B cell (primary cell): ENCODE measurements around the gene PCGF2. TPM values are rescaled to one million over a fixed set of nuclear protein-coding genes. Genes with fewer than 3 reads are reported as not detected.
"Not testable (repeated sequence)": the region's sequence is repeated elsewhere in the genome, so short reads cannot be mapped to it uniquely, and the experiment has no call there.

ENCODE experiments used
- ATAC-seq: fragments of 200-7000 bp; cut with Tn5 transposase; one replicate; pipeline ENCODE4 v1.10.0; 2021; ENCODE audit warnings: low read depth, mild to moderate bottlenecking, moderate number of reproducible peaks, moderate library complexity
- CTCF ChIA-PET: fragments of 350-600 bp; sonication (Branson Sonifier 250); formaldehyde crosslinking; loops from one replicate; lab custom pipeline; 2021; ENCODE audit warnings: antibody characterized with exemption, inconsistent platforms; lab: Charles Lee
- POLR2A ChIA-PET: fragments of 350-600 bp; sonication (Branson Sonifier 250); formaldehyde crosslinking; loops from one replicate; lab custom pipeline; 2021; ENCODE audit warnings: antibody characterized with exemption; lab: Charles Lee
- DNase-seq: peaks from one replicate; pipeline ENCODE4 v3.0.0; 2013
- H2AFZ ChIP-seq: 2 replicates; pipeline ENCODE4 v1.6.1; 2012; ENCODE audit warnings: mild to moderate bottlenecking, low read depth, low read length; ENCODE audit not compliant: insufficient read depth, poor library complexity, severe bottlenecking
- H3K27ac ChIP-seq, 2 donors: 1 replicate in 1 of 2; 2 replicates in 1 of 2; pipeline ENCODE4 v1.5.1; 2012 to 2013; ENCODE audit warnings: low read length in 2 of 2, mild to moderate bottlenecking in 2 of 2, moderate library complexity in 1 of 2
- H3K27me3 ChIP-seq, 4 experiments: fragments of 200-600 bp in 1 of 4; sonication (generic) in 1 of 4; replicated peaks in 1 of 4; 1 replicate in 2 of 4; 2 replicates in 2 of 4; pipeline versions ENCODE4 v1.6.1 to v1.7.0; 2013 to 2016; ENCODE audit warnings: low read length in 3 of 4, mild to moderate bottlenecking in 2 of 4, mixed read lengths in 1 of 4, moderate library complexity in 1 of 4; ENCODE audit not compliant: insufficient read depth in 4 of 4, control insufficient read depth in 3 of 4; ENCODE audit errors: control extremely low read depth in 1 of 4
- H3K36me3 ChIP-seq, 2 experiments: replicated peaks in 1 of 2; 1 replicate in 1 of 2; 2 replicates in 1 of 2; pipeline versions ENCODE4 v1.6.1 to v1.7.1; 2013; ENCODE audit warnings: low read length in 1 of 2; ENCODE audit not compliant: insufficient read depth in 2 of 2, control insufficient read depth in 1 of 2; ENCODE audit errors: control extremely low read depth in 1 of 2, extremely low read depth in 1 of 2
- H3K4me1 ChIP-seq, 2 donors: fragments of 200-600 bp in 1 of 2; sonication (generic) in 1 of 2; 1 replicate in 1 of 2; 2 replicates in 1 of 2; pipeline versions ENCODE4 v1.5.1 to v1.6.1; 2013 to 2017; ENCODE audit warnings: low read length in 2 of 2; ENCODE audit not compliant: control insufficient read depth in 2 of 2, insufficient read depth in 2 of 2
- H3K4me2 ChIP-seq: replicated peaks from 2 replicates; pipeline ENCODE3; 2012; ENCODE audit warnings: mild to moderate bottlenecking, low read depth, low read length; ENCODE audit not compliant: poor library complexity, severe bottlenecking
- H3K4me3 ChIP-seq, 5 experiments: fragments of 200-600 bp in 1 of 5; sonication (generic) in 1 of 5; 1 replicate in 3 of 5; 2 replicates in 2 of 5; pipeline versions ENCODE4 v1.5.1 to v1.7.0; 2011 to 2016; ENCODE audit warnings: low read length in 4 of 5, mild to moderate bottlenecking in 4 of 5, low read depth in 2 of 5, control low read depth in 1 of 5, moderate library complexity in 1 of 5; ENCODE audit not compliant: insufficient read depth in 1 of 5; ENCODE audit errors: control extremely low read depth in 1 of 5, extremely low read depth in 1 of 5
- H3K79me2 ChIP-seq: fragments of 200-600 bp; sonication (generic); one replicate; pipeline ENCODE4 v1.6.0; 2016; ENCODE audit warnings: low read length; ENCODE audit not compliant: control insufficient read depth, insufficient read depth
- H3K9ac ChIP-seq: fragments of 200-600 bp; sonication (generic); 2 replicates; pipeline ENCODE4 v1.6.1; 2017; ENCODE audit warnings: mild to moderate bottlenecking, low read length, moderate library complexity
- H3K9me3 ChIP-seq, 3 donors: one replicate each; pipeline versions ENCODE4 v1.6.1 to v1.7.1; 2013; ENCODE audit warnings: low read length in 2 of 3; ENCODE audit not compliant: control insufficient read depth in 2 of 3, insufficient read depth in 1 of 3; ENCODE audit errors: control extremely low read depth in 1 of 3
- H4K20me1 ChIP-seq: 2 replicates; pipeline ENCODE4 v1.6.0; 2012; ENCODE audit warnings: mild to moderate bottlenecking, low read length; ENCODE audit not compliant: insufficient read depth, control insufficient read depth, poor library complexity, severe bottlenecking
- H3K27ac Mint-ChIP-seq: one replicate; pipeline ENCODE4 v1.8.0; 2021; ENCODE audit warnings: mixed read lengths
- H3K27me3 Mint-ChIP-seq: one replicate; pipeline ENCODE4 v1.8.0; 2021; ENCODE audit warnings: mixed read lengths
- H3K4me1 Mint-ChIP-seq: one replicate; pipeline ENCODE4 v1.8.0; 2021; ENCODE audit warnings: mixed read lengths
- H3K4me3 Mint-ChIP-seq: one replicate; pipeline ENCODE4 v1.8.0; 2021; ENCODE audit warnings: mixed read lengths
- H3K9me3 Mint-ChIP-seq: one replicate; pipeline ENCODE4 v1.8.0; 2022; ENCODE audit warnings: mixed read lengths; ENCODE audit not compliant: insufficient read depth
- EZH2 ChIP-seq: IDR thresholded peaks from 2 replicates; pipeline ENCODE4 v1.6.1; 2012; ENCODE audit warnings: borderline replicate concordance, low read depth, mild to moderate bottlenecking, moderate library complexity, low read length; ENCODE audit not compliant: insufficient read depth, poor library complexity, severe bottlenecking
- WGBS: methylation state at CpG from one replicate; pipeline ENCODE4 v1.1.5; 2013; ENCODE audit warnings: missing lambda C conversion rate; ENCODE audit not compliant: insufficient coverage; 5-methylcytosine and 5-hydroxymethylcytosine counted together
- intact Hi-C: fragments of 100-400 bp; cut with micrococcal nuclease; formaldehyde crosslinking; loops from one replicate; pipeline ENCODE4 v1.10.0; 2022
- polyA plus RNA-seq: library from polyadenylated mRNA; depleted of rRNA; stranded (reverse); fragments of >200 nt; gene quantifications from 2 replicates; pipeline ENCODE4 v1.2.3, GENCODE V29; 2012
- total RNA-seq, 2 donors: library from RNA; stranded (reverse); fragments of 120-200 nt in 1 of 2; gene quantifications; 1 replicate in 1 of 2; 2 replicates in 1 of 2; pipeline versions ENCODE4 v1.2.3 to v1.2.4, GENCODE V29; 2013 to 2022
- TF ChIP-seq, protein P1 (sequence below): fragments of 200-600 bp; IDR thresholded peaks from one replicate; pipeline ENCODE4 v1.8.0; 2022; ENCODE audit warnings: antibody characterized with exemption, mild to moderate bottlenecking

Gene PCGF2
- total and polyA plus RNA-seq, 2 donors (not counting 1 experiment from before 2014, with no cell fraction given) = 0.04 TPM; not detected in 1

GRCh38 chr17:38727736-38728135, 20.4 kb downstream of the PCGF2 start:
- peak overlapping the region; percentile 7 to 64 for H3K27ac ChIP-seq
- Mint-ChIP-seq H3K4me3 (peak overlapping the region; percentile 76), H3K4me1 (peaks cover 48% of the 10 kb centered on the region), H3K27me3 (no peaks in the 10 kb centered on the region), H3K9me3 (no peaks in the 10 kb centered on the region), H3K27ac (peak overlapping the region; percentile 86)
- ChIA-PET POLR2A (interaction anchor here (0.8 to 1.9 kb wide), 7 partner anchors 12 to 142 kb away, joined by 3 to 15 read pairs (median 4); partner anchors contain the start of genes LASP1 and MLLT6), CTCF (interaction anchor here (0.8 to 6.4 kb wide), 10 partner anchors 11 to 170 kb away, joined by 3 to 54 read pairs (median 4); partner anchors contain the start of gene EPOP)
- H2AFZ ChIP-seq = peak overlapping the region; percentile 24
- H3K9me3 ChIP-seq = peaks cover 0 to 13% (median 0%) of the 10 kb centered on the region in 3 donors
- no peaks in the 10 kb centered on the region for H4K20me1 ChIP-seq
- H3K79me2 ChIP-seq = no peaks in the 10 kb centered on the region
- no CpG with 5 or more reads among the region's 5 CpGs for WGBS
- no peaks in the 10 kb centered on the region for H3K27me3 ChIP-seq
- peak overlapping the region; percentile 34 for H3K9ac ChIP-seq
- H3K36me3 ChIP-seq = peaks cover 0 to 15% of the 10 kb centered on the region in 2 experiments
- peak overlapping the region in 3 of 5 experiments; percentile 2 to 51 (median 27) for H3K4me3 ChIP-seq
- TF ChIP-seq EZH2 = no peak
- TF ChIP-seq, protein P1, sequence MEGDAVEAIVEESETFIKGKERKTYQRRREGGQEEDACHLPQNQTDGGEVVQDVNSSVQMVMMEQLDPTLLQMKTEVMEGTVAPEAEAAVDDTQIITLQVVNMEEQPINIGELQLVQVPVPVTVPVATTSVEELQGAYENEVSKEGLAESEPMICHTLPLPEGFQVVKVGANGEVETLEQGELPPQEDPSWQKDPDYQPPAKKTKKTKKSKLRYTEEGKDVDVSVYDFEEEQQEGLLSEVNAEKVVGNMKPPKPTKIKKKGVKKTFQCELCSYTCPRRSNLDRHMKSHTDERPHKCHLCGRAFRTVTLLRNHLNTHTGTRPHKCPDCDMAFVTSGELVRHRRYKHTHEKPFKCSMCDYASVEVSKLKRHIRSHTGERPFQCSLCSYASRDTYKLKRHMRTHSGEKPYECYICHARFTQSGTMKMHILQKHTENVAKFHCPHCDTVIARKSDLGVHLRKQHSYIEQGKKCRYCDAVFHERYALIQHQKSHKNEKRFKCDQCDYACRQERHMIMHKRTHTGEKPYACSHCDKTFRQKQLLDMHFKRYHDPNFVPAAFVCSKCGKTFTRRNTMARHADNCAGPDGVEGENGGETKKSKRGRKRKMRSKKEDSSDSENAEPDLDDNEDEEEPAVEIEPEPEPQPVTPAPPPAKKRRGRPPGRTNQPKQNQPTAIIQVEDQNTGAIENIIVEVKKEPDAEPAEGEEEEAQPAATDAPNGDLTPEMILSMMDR = no peak
- no peak for DNase-seq
- intact Hi-C loops = no loop called here
- peaks cover 32 to 56% of the 10 kb centered on the region in 2 donors for H3K4me1 ChIP-seq
- no peak for ATAC-seq
- H3K4me2 ChIP-seq = peak overlapping the region; percentile 93

DNA sequence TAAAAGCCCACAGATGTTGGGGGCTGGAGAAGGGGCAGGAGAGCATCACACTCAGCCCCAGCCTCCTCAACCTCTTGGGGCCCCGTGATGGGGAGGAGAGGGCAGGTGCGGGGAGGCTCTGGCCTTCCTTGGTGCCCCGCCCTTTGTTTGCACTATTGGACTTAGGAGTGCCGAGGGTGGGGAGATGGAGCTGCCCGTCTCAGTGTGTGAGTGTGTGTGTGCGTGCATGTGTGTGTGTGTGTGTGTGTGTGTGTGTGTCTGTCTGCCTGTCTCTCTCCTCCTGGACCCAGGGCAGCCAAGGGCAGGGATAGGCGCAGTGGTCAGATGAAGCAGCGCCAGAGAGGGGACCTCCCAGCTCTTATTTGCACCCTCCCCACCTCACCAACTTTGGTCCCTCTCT, 22.0 kb downstream of the PCGF2 start:
- H3K4me3 Mint-ChIP-seq, ATAC-seq, POLR2A ChIA-PET, H3K9ac ChIP-seq, H3K27ac ChIP-seq, H3K4me2 ChIP-seq, H3K27me3 Mint-ChIP-seq, H3K9me3 Mint-ChIP-seq, H3K79me2 ChIP-seq, DNase-seq, intact Hi-C loops, H3K27me3 ChIP-seq, H2AFZ ChIP-seq, H3K4me3 ChIP-seq: not testable (repeated sequence)
- Mint-ChIP-seq H3K4me1 (peaks cover 40% of the 10 kb centered on the region), H3K27ac (peak overlapping the region; percentile 65)
- Histone ChIP-seq H3K9me3 (peaks cover 0 to 13% (median 0%) of the 10 kb centered on the region in 3 donors), H3K36me3 (peaks cover 0 to 27% of the 10 kb centered on the region in 2 experiments), H3K4me1 (peaks cover 32 to 53% of the 10 kb centered on the region in 2 donors), H4K20me1 (peaks cover 11% of the 10 kb centered on the region)
- WGBS = no CpG with 5 or more reads among the region's 8 CpGs
- CTCF ChIA-PET = interaction anchor here (0.7 to 1.4 kb wide), 2 partner anchors 9 to 168 kb away, joined by 3 to 4 read pairs; no protein-coding TSS in a partner anchor
